ENCODE measurements around the gene COQ9. TPM values are rescaled to one million over a fixed set of nuclear protein-coding genes. Genes with fewer than 3 reads are reported as not detected.
A peak's percentile ranks its signal among the peaks of the same experiment; 100 is the strongest.
"Not testable (repeated sequence)": the region's sequence is repeated elsewhere in the genome, so short reads cannot be mapped to it uniquely, and the experiment has no call there.

COQ9 gene, protein sequence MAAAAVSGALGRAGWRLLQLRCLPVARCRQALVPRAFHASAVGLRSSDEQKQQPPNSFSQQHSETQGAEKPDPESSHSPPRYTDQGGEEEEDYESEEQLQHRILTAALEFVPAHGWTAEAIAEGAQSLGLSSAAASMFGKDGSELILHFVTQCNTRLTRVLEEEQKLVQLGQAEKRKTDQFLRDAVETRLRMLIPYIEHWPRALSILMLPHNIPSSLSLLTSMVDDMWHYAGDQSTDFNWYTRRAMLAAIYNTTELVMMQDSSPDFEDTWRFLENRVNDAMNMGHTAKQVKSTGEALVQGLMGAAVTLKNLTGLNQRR
- total RNA-seq (2022) (72.5 and 80.8 TPM in 2 replicates), Bru-seq, nascent RNA (percentile 74 among the genes with signal in this experiment), BruChase-seq, experiment 1, labeled RNA remaining after a 6-hour chase (percentile 80 among the genes with signal in this experiment), BruChase-seq, experiment 2, labeled RNA remaining after a 2-hour chase (percentile 85 among the genes with signal in this experiment)
- long read RNA-seq, transcript COQ9-201 (9 exons, 1,677 nt) = major isoform, 230 of 274 reads
- long read RNA-seq, partial matches to known transcripts = 14 of 274 reads
- long read RNA-seq, other reads (novel, unspliced or antisense) = 29 of 274 reads

DNA sequence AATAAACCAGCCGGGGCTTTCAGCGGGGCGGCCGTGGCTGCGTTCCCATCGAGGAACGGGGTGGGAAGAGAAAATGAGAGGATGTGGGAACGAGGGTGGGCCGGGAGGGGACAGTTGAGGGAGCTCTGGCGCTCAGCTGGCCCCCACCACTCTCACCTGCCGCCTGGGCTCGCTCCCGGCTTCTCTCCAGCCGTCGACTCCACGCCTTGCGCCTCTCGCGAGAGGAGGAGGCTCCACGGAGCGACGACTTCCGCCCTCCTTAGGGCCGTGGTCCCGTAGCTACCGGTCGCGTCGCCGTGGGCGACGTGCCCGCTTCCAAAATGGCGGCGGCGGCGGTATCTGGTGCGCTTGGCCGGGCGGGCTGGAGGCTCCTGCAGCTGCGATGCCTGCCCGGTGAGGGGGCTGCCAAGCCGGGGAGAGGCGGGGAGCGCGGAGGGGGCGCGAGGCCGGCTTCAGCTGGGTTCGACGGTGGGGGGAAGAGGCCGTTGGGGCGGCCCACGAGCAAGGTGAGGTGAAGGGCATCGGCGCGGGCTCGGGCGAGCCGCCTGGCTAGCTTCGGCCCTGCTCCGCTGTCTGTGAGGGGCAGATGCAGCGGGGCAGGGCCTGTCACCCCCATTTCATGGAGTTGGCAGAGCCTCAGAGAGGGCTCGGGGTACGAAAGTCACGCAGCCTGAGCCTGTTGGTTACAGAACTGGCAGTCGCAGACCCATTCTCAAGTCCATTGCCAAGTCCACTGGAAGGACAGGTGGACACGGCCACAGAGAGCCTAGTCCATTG lies at the start of gene COQ9, which contains the start of gene CIAPIN1:
COQ9 (plus strand) TSS at position 294 of the 777 bp plus-strand sequence; CDS start at position 321, 27 bp downstream.
CIAPIN1 (minus strand) TSS at position 200 of the 777 bp plus-strand sequence. CDS start 6,457 bp downstream, outside the sequence.
- CTCF ChIA-PET = interaction anchor here (0.5 to 6.6 kb wide), 5 partner anchors 12 to 95 kb away, joined by 3 to 52 read pairs (median 6); partner anchors contain the start of genes ADGRG5 and POLR2C
- no peaks in the 10 kb centered on the region for H3K27me3 Mint-ChIP-seq (ENCODE audit: insufficient read depth, unreplicated experiment)
- peak within 1 kb of the TSS; percentile 90 for H3K4me3 Mint-ChIP-seq (ENCODE audit: unreplicated experiment)

DNA sequence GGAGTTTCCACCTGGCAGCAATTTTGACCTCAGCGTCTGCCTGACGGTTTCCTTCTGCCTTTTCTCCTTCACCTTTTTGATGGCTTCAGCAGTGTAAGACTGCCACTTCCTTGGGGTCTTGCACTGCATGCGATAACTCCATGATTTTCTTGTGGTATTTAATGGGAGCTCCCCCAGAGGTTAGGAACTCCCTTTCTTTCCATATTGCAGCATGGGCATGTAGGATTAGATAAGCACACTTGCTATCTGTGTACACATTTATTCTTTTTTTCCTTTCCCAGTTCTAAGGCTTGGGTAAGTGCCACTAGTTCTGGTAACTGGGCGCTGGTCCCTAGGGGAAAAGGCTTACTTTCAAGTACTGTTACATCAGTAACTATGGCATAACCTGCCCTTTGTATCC lies 49.8 kb upstream of the COQ9 start:
- H3K9me3 Mint-ChIP-seq (ENCODE audit: unreplicated experiment); H3K36me3 Mint-ChIP-seq (ENCODE audit: insufficient read depth, unreplicated experiment); POLR2A ChIA-PET; H3K27ac Mint-ChIP-seq (ENCODE audit: low read depth, unreplicated experiment); DNase-seq (ENCODE audit: unreplicated experiment); BruUV-seq (replicated peaks); H3K4me1 Mint-ChIP-seq (ENCODE audit: insufficient read depth, unreplicated experiment); intact Hi-C loops (cut with micrococcal nuclease); H3K4me3 Mint-ChIP-seq (ENCODE audit: unreplicated experiment): not testable (repeated sequence)
- CTCF ChIA-PET = interaction anchor here (3.4 kb wide), 1 partner anchor 20 kb away, joined by 19 read pairs; no protein-coding TSS in a partner anchor
- H3K27me3 Mint-ChIP-seq (ENCODE audit: insufficient read depth, unreplicated experiment) = peaks cover 16% of the 10 kb centered on the region

More for the DNA sequence above, at the start of gene COQ9, which contains the start of gene CIAPIN1:
- intact Hi-C loops (cut with micrococcal nuclease) = no loop called here
- POLR2A ChIA-PET = interaction anchor here (0.6 to 6.4 kb wide), 26 partner anchors 9 to 261 kb away, joined by 3 to 73 read pairs (median 4); partner anchors contain the start of genes ARL2BP, CCDC102A, POLR2C and PSME3IP1
- H3K27ac Mint-ChIP-seq (ENCODE audit: low read depth, unreplicated experiment) = peak within 1 kb of the TSS; percentile 97
- peaks cover 9% of the 10 kb centered on the region for H3K4me1 Mint-ChIP-seq (ENCODE audit: insufficient read depth, unreplicated experiment)
- TF ChIP-seq, protein P1, sequence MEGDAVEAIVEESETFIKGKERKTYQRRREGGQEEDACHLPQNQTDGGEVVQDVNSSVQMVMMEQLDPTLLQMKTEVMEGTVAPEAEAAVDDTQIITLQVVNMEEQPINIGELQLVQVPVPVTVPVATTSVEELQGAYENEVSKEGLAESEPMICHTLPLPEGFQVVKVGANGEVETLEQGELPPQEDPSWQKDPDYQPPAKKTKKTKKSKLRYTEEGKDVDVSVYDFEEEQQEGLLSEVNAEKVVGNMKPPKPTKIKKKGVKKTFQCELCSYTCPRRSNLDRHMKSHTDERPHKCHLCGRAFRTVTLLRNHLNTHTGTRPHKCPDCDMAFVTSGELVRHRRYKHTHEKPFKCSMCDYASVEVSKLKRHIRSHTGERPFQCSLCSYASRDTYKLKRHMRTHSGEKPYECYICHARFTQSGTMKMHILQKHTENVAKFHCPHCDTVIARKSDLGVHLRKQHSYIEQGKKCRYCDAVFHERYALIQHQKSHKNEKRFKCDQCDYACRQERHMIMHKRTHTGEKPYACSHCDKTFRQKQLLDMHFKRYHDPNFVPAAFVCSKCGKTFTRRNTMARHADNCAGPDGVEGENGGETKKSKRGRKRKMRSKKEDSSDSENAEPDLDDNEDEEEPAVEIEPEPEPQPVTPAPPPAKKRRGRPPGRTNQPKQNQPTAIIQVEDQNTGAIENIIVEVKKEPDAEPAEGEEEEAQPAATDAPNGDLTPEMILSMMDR (IDR thresholded peaks at IDR 0.05; ENCODE audit: unreplicated experiment) = no peak
- DNase-seq (ENCODE audit: unreplicated experiment) = peak; percentile 95
- H3K36me3 Mint-ChIP-seq (ENCODE audit: insufficient read depth, unreplicated experiment) = peaks cover 35% of the 10 kb centered on the region
- no peaks in the 10 kb centered on the region for H3K9me3 Mint-ChIP-seq (ENCODE audit: unreplicated experiment)
- BruUV-seq (replicated peaks) = TSS peak; percentile 58

DNA sequence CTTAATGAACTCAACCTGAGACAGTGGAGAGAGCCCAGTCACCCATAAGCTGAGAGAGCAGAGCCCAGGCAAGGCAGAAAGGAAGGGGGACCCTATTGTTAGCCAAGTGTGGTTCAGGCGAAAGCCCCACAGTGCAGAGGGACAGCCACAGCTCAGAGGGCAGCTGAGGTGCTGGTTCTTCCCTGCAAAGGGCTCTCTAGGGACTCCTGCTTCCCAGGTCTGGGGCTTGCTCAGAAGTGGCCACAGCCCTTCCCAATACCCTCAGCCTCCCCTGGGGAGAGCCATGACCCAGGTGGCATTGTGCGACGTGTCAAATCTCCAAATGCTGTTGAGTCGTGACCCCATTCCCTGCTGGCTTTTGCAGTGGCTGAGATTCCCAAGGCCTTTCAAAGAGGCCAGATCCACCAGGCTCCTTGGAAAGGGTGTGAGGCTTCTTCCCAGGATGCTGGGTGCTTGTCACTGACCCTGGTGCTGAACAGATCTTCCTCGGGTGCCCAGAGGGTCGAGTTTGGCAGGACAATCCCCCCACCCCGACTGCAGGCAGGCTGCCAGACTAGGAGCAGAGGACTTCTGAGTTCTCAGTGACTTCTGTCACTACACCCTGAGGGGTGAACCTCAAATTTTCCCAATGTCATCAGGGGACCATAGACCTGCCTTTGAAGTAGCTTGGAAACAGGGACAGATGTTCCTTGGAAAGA lies 45.2 kb upstream of the COQ9 start:
- POLR2A ChIA-PET = no interaction called here
- CTCF ChIA-PET = interaction anchor here (0.6 to 0.9 kb wide), 2 partner anchors 16 to 99 kb away, joined by 3 to 5 read pairs; no protein-coding TSS in a partner anchor
- TF ChIP-seq, protein P1 (IDR thresholded peaks at IDR 0.05; ENCODE audit: unreplicated experiment) = no peak
- DNase-seq (ENCODE audit: unreplicated experiment) = no peak
- Mint-ChIP-seq H3K27me3 (ENCODE audit: insufficient read depth, unreplicated experiment) (peaks cover 16% of the 10 kb centered on the region), H3K36me3 (ENCODE audit: insufficient read depth, unreplicated experiment) (no peaks in the 10 kb centered on the region), H3K27ac (ENCODE audit: low read depth, unreplicated experiment) (no peak overlapping the region), H3K4me1 (ENCODE audit: insufficient read depth, unreplicated experiment) (no peaks in the 10 kb centered on the region), H3K9me3 (ENCODE audit: unreplicated experiment) (no peaks in the 10 kb centered on the region), H3K4me3 (ENCODE audit: unreplicated experiment) (no peak overlapping the region)
- BruUV-seq (replicated peaks) = no TSS peak
- intact Hi-C loops (cut with micrococcal nuclease) = no loop called here

All from MCF 10A (cell line).